HG03342 (cell line): ENCODE measurements around the gene OPN1MW3.
"Not testable (repeated sequence)": the region's sequence is repeated elsewhere in the genome, so short reads cannot be mapped to it uniquely, and the experiment has no call there.

Source experiments
- ATAC-seq: cut with Tn5 transposase; IDR thresholded peaks from one replicate; pipeline ENCODE4 v1.9.1; 2021; ENCODE audit warnings: mild to moderate bottlenecking, moderate library complexity; ENCODE audit not compliant: unreplicated experiment

OPN1MW3 gene

DNA sequence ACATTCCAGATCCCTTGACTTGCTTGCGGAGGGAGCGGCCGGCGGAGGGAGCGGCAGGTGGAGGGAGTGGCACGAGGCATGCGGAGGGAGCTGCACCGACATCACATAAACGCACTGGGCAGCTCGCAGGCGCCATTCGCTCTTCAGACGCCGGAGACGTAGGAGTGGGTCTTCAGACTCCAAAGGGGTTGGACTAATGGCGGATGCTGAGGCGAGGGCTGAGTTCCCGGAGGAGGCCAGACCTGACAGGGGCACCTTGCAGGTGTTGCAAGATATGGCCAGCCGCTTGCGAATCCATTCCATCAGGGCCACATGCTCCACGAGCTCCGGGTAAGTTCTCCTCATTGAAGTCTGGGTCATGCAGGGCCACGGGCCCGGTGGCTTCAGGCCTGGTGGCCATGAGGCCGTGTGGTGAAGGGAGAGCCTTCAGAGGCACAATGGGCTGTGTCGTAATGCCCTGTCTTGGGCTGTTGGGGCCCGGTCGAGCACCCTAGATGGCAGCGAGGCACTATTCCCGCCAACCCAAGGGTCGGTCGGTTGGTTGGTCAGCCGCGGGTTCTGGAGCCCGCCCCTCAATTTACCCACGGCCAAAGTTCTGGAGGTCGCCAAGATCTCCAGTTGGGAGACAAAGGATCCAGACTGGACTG is 38.4 kb downstream of the OPN1MW3 start, which contains the start of gene TKTL1:
Gene TKTL1, plus strand, starts transcription at position 132 of the 647 bp plus-strand sequence. Its CDS starts 65 bp downstream, at position 197.
- ATAC-seq, result no peak

DNA sequence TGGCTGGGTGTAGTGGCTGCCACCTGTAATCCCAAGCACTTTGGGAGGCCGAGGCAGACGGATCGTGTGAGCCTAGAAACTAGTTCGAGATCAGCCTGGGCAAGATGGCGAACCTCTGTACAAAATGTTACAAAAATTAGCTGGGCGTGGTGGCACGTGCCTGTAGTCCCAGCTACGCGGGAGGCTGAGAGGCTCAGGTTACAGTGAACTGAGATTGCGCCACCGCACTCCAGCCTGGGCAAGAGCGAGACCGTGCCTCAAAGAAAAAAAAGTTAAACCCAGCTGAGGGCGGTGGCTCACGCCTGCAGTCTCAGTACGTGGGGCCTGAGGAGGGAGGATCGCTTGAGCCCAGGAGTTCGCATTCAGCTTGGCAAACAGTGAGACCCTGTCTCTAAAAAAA is 39.3 kb downstream of the OPN1MW3 start:
- no peak for ATAC-seq

DNA sequence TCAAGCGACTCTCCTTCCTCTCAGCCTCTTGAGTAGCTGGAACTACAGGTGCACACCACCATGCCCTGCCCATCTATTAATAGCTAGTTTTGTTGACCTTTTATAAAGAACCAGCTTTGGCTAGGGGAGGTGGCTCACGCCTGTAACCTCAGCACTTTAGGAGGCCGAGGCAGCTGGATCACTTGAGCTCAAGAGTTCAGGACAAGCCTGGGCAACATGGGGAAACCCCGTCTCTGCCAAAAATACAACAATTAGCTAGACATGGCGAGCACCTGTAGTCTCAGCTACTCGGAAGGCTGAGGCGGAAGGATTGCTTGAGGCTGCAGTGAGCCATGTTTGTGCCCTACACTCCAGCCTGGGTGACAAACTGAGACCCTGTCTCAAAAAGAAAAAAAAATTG is 40.9 kb downstream of the OPN1MW3 start:
- no peak for ATAC-seq

DNA sequence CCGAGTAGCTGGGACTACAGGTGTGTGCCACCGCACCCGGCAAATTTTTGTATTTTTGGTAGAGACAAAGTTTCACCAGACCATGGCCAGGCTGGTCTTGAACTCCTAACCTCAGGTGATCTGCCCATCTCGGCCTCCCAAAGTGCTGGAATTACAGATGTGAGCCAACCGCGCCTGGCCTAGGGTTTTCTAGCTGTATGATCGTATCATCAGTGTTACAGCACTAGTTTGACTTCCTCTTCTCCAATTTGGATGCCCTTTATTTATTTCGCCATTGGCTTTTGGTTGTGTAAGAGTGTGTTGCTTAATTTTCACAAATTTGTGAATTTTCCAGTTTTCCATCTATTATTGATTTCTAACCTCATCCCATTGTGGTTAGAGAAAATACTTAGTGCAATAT is 43.4 kb downstream of the OPN1MW3 start:
- no peak for ATAC-seq

DNA sequence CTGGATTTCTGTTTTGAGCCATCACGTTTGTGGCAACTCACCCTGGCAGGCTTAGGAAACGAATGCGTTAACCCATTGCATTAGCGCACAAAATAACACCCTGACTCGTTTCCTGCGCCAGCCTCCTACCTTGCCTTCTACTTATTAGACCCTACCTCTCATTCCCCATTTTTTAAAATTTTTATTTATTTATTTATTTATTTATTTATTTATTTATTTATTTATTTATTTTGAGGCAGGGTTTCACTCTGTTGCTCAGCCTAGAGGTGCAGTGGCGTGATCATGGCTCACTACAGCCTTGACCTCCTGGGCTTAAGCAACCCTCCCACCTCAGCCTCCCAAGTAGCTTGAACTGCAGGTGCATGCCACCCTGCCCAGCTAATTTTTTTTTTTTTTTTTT is 45.6 kb downstream of the OPN1MW3 start:
- not testable (repeated sequence) for ATAC-seq

DNA sequence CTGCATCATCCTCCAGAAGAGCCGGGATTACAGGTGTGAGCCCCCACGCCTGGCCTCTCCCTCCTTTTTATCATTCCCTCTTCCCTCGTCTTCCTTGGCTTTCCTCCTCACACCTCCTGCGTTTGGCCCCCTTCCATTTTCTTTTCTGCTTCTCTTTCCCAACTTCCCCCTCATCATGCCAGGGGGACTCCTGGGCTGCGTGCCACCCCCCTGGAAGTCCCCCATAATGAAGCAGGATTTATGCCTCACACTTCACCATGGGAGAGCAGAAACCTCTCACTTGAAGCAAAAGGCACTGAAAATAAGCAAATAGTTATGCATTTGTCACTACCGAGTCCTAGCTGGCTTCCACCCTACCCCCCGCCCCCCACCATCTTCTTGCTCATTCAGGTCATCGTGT is 46.1 kb downstream of the OPN1MW3 start:
- no peak for ATAC-seq

DNA sequence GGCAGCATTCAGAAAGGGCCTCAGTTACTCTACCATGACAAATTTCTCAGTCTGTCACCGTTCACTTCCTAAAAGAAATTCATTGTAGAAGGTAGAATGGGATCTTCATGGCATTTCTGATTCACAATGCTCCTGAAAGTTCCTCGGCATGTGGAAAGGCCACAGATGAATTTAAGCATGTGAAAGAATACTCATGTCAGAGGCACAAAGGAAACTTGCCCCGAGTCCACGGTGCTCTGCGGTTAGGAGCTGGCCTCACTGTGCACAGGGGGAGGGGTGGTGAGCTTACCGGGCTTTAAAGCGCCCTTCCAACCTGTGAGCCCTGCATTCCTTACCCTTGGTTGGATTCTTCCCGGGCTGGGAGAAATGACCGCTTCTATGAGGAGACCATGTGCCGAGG is 47.5 kb downstream of the OPN1MW3 start:
- ATAC-seq, result no peak

DNA sequence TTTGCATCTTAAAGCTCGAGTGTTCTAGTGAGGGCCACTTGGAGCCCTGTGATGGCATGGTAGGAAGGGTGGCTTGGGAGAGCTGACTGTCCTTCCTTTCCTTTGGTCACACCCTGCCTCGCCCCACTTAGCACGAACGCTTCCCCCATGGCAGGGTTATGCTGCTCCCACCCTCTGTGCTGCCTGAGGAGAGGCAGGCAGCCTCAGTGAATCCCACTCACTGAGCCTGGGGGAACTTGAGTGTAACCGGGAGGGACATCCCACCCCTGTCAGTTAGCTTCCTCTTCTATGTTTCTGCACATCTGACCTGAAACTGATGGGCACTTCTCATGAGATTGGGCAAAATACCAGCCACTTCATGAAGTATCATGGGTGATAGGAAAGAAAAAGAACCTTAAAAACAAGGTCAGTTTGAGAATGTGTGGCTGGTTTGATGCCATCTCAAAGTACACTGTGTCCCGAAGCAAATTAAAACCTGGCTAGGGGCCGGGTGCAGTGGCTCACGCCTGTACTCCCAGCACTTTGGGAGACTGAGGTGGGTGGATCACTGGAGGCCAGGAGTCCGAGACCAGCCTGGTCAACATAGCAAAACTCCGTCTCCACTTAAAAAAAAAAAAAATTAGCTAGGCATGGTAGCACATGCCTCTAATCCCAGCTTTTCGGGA is 48.3 kb downstream of the OPN1MW3 start:
- ATAC-seq, result no peak

DNA sequence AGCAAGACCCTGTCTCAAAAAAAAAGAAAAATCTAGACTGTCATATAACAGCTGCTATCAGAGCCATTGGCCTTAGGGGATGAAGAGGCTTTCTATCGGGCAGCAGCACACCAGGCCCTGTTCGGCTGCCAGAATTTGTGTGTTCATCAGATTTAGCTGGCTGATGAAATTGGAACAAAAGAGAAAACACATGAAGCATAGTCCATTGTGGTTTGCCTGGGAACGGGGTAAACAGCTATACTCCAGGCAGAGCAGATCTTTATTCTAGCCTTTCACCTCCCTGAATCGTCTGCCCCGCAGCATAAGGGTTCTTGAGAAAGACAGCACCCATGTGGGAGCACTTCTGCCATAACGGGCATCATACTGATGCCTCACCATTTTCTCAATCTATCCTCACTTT is 49.8 kb downstream of the OPN1MW3 start:
- no peak for ATAC-seq

DNA sequence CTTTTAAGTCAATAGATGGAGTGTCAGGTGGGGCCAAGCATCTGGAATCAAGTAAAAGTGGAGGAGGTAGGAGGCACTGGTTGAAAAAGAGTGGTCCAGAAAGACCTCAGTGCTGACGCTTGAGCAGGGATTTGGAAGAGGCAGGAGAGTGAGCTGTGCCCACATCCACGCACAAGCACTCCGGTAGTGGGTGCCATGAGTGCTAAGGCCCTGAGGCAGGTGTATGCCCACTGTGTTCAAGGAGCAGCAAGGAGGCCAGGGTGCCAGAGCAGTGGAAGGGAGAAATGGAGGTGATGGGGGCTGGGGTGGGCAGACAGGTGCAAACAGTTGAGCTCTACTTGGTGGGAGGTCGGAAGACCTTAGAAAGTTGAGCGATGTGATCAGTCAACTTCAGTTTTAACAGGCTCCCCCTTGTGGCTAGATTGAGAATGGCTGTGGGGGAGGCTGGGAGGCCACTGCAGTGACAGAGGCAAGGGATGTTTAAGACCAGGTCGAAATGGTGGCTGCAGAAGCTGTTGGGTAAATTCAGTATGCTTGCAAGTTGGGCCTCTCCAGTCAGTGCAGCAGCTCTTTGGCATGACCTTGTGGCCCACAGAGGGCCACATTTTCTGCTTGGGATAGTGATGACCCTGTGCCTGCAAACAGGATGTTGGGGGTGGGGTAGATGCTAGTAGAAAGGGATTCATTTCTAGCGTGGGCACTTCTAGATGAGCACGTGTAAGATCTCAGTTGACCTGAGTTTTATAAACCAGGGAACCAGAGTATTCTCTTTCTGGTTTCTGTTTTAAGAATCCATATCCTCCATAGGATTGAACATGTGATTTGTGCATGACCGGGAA is 50.9 kb downstream of the OPN1MW3 start:
- no peak for ATAC-seq

DNA sequence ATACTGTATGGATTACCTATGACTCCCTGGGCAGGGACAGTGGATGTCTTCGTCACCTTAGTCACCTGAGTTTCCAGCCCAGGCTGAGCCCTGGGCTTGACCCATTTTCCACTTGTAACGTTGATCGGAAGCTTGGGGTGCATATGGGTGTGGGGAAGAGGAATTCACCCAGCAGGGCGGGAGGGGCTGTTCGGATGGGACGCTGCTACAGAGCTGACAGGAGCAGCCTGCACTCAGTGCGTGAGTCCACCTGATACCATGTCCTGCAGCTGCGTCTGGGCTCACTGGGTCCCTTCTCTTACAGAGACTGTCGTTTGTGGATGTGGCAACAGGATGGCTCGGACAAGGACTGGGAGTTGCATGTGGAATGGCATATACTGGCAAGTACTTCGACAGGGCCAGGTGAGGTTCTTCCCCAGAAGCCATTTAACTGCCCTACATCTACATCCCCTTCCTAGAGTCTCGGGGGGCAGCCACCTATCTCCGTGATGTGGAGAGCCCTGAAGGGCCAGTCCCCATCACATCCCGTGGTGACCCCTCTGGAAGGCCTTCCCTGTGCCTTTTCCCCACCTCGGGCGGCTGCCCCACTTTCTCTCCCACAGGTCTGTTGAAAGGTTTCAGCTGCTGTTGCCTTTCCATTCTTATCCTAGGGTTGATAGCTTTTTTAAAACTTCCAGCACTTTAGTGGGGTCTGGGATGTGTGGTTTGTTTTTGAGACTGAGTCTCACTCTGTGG is 51.8 kb downstream of the OPN1MW3 start:
- ATAC-seq, result no peak

DNA sequence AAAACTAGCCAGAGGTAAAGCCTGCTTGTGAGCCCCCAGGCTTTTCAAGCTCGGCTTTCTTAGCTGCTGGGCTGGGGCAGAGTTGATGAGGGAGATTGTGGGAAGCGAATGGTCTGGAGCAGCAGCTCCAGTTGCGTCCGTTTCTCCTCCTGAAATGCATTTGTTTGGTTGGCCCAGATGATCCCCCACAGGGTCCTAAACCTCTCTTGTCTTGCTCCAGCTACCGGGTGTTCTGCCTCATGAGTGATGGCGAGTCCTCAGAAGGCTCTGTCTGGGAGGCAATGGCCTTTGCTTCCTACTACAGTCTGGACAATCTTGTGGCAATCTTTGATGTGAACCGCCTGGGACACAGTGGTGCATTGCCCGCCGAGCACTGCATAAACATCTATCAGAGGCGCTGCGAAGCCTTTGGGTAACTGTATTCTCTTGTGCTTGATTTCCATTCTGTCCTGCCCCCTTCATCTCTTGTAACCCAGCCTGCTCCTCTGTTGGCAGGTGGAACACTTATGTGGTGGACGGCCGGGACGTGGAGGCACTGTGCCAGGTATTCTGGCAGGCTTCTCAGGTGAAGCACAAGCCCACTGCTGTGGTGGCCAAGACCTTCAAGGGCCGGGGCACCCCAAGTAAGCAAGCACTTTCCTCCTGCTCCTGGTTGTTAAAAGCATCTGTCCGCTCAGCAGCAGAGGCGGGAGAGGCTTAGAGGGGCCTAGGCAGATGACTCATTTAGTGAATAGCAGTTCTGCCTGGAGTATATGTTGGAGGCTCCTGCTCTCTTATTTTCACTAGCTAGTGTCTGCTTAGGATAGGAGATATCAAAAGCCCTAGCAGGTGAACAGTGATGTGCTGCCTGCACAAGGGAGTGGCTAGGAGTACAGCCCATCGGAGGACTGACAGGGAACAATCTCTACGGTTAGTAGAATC is 53.5 kb downstream of the OPN1MW3 start:
- no peak for ATAC-seq

DNA sequence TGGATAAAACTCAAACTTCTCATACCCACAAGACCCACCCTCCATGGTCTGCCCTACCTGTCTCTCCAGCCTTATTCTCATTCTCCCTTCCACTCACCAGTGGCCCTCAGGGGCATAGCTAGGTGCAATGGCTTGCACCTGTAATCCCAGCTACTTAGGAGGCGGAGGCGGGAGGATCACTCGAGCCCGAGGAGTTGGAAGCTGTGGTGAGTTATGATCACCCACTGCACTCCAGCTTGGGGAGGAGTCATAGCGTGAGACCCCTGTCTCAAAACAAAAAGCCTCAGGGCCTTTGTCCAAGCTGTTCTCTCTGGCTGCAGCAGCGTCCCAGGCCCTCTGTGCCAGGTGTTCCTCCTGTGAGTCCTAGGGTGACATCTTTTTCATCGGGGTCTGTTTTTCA is 54.7 kb downstream of the OPN1MW3 start:
- no peak for ATAC-seq

DNA sequence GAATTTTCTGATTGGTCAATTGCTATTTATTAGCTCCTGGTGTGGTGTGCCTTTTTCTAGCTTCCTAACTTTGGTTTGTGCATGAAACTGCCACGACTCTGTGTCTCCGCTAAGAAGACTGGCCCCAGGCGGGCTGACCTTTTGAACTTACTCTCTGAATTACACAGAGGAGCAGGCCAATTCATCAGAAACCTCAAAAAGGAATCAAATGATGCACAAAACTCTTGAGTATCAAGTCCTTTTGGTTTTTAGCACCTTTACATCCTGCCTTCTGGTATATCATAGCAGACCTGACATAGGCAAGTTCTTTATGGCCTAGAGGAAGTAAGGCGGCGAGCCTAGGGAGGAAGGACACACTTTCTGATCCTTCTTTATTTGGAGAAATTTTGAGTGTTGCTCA is 55.8 kb downstream of the OPN1MW3 start:
- ATAC-seq, result no peak

DNA sequence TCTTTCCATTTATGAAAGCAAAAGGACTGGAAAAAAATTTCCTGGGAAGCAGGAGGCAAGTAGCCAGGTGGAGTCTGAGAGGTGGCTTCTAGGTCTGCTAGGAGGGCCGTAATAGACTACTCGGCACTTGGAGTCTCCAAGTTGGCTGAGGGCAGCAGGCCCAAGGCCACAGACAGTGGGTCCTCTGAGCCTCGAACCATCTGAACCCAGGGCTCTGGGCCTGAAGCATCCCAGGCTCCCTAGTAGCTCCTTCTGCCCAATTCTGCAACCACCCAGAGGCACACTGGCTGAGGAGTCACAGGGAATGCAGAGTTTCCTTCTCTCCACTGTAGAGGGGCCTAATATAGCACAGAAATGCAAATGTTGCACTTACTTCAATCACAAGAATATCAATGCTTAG is 58.0 kb downstream of the OPN1MW3 start:
- no peak for ATAC-seq

DNA sequence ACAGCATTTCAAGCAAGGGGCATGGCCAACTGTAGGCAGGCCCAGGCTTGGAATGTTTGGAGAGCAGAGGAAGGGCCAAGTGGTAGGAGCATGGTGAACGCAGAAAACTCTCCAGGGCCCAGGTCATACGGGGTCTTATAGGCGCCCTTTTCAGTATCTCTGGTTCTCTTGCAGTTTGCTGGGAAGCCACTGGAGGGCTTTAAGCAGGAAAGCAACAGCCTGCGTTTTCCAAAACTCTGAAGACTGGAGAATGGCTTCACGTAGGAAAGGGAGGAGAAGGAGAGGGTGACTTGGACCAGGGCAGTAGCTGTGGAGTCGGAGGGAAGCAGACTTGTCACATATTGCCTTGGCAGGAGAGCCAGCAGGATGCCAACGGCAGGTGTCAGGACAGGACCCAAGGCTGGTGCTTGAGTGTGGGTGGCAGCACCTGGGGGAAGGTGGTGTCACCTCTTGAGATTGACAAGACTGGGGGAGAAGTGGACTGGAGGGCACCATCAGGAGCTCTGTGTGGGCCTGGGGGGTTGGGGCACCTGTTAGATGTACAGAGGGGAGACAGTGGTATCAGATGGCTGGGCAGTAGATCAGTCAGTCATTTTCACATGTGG is 60.1 kb downstream of the OPN1MW3 start:
- ATAC-seq, result no peak

DNA sequence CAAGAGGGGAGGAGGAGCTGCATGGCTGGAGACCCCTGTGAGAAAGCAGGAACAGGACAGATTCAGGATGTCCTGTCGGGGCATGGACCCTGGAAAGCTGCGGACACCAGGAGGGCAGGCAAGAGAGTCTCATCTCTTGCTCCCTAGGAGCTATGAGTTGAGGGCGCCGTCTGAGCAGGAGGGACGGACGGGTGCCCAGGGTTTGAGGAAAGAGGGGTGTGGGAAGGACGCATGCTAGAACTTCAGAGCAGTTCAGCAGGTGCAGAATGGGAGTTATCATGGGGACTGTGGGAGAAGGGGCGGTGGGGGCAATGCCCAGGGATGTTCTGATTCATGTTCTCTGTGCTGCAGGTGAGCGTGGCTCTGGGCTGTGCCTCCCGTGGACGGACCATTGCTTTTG is 63.0 kb downstream of the OPN1MW3 start:
- no peak for ATAC-seq
